ENCODE results near the gene SERPINB10.

SERPINB10 gene

GRCh38 chr18:63878925-63879324 lies 28.8 kb upstream of the SERPINB10 start:
- H3K27ac ChIP-seq (ENCODE audit: low read depth, low read length), result no peak overlapping the region
- no peaks in the 10 kb centered on the region for H3K27me3 ChIP-seq (ENCODE audit: control insufficient read depth, insufficient read depth, low read length)
- no peak overlapping the region for H3K9ac ChIP-seq (ENCODE audit: low read length)
- no peak overlapping the region for H3K4me3 ChIP-seq (ENCODE audit: low read depth, low read length)
- no peaks in the 10 kb centered on the region for H3K4me1 ChIP-seq (ENCODE audit: control insufficient read depth, insufficient read depth, low read length)
- H3K9me3 ChIP-seq (ENCODE audit: control insufficient read depth, insufficient read depth, low read depth, low read length), result no peaks in the 10 kb centered on the region
- H3K36me3 ChIP-seq (ENCODE audit: control insufficient read depth, insufficient read depth, low read length), result no peaks in the 10 kb centered on the region

DNA sequence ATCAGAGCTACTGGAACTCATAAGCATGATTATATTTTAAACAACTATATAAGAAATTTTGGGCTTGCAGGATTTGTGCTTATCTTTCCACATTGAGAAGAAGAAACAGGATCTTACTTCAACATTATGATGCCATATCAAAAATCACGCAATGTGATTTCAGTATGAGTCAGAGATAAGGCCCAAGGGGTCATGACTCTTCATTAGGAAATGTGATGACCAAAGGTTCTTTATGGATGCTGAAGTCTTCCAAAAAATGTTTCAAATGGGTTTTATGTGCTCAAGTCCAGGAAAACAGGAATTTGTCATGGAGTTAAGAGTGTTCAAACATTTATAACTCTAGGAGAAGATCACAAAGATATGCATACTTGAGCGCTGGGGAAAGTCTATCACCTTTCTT lies 28.0 kb upstream of the SERPINB10 start:
- no peaks in the 10 kb centered on the region for H3K9me3 ChIP-seq (ENCODE audit: control insufficient read depth, insufficient read depth, low read depth, low read length)
- no peak overlapping the region for H3K27ac ChIP-seq (ENCODE audit: low read depth, low read length)
- H3K9ac ChIP-seq (ENCODE audit: low read length), result no peak overlapping the region
- no peaks in the 10 kb centered on the region for H3K4me1 ChIP-seq (ENCODE audit: control insufficient read depth, insufficient read depth, low read length)
- H3K4me3 ChIP-seq (ENCODE audit: low read depth, low read length), result no peak overlapping the region
- no peaks in the 10 kb centered on the region for H3K27me3 ChIP-seq (ENCODE audit: control insufficient read depth, insufficient read depth, low read length)
- no peaks in the 10 kb centered on the region for H3K36me3 ChIP-seq (ENCODE audit: control insufficient read depth, insufficient read depth, low read length)

DNA sequence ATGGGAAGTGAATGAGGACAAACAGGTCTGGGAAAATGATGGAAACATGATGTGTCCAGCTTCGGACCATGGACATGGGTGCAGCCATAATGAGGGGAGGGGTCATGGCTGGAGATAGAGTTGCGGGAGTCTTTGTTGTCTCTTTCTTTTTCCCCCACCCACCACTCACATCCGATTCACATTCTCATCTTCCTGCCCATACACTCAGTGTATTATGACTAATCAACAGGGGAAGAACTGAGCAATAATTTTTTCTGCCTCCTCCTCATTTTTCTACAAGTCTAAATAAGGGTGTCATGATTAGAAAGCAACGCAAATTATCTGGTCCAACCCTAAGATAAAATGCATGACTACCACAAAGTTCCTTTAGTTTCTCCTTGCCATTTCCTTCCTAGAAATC lies 25.9 kb upstream of the SERPINB10 start:
- H3K27me3 ChIP-seq (ENCODE audit: control insufficient read depth, insufficient read depth, low read length), result no peaks in the 10 kb centered on the region
- H3K9ac ChIP-seq (ENCODE audit: low read length), result no peak overlapping the region
- H3K4me1 ChIP-seq (ENCODE audit: control insufficient read depth, insufficient read depth, low read length), result no peaks in the 10 kb centered on the region
- no peaks in the 10 kb centered on the region for H3K36me3 ChIP-seq (ENCODE audit: control insufficient read depth, insufficient read depth, low read length)
- no peaks in the 10 kb centered on the region for H3K9me3 ChIP-seq (ENCODE audit: control insufficient read depth, insufficient read depth, low read depth, low read length)
- H3K27ac ChIP-seq (ENCODE audit: low read depth, low read length), result no peak overlapping the region
- no peak overlapping the region for H3K4me3 ChIP-seq (ENCODE audit: low read depth, low read length)

DNA sequence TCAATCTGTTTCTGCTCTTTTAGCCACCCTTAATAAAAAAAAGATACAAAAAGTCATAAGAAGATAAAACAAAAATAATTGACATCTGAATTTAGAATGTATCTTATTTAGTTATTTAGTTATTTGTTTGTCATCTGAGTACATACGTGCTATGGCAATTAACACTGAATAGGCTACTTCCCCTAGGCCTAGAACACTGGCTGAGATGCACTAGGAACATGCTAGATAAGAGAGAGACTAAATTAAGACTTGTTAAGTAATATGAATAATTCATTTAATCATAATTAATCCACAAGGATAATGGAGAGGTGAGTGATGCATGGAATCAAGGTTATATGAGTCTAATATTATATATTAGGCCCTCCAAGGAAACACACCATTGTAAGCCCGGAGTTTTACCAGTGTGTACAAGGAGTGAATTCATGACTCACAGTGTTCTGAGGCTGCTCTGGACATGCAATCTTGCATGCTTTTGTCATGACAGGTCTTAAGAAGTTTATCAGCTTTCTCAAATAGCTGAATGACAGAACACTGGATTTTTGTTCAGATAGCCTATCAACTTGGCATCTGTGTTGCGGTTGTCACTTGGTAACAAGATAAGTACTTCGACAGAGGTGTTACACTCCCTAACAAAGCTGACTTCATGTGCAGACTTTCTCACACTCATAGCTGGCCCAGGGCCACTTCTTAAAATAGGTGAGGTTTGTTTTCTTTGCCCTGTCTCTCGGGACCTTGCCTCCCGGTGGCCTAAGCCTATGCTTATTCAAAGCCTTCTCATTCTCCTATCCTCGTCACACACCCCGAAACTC lies 25.2 kb upstream of the SERPINB10 start:
- no peak overlapping the region for H3K9ac ChIP-seq (ENCODE audit: low read length)
- H3K36me3 ChIP-seq (ENCODE audit: control insufficient read depth, insufficient read depth, low read length), result no peaks in the 10 kb centered on the region
- H3K27ac ChIP-seq (ENCODE audit: low read depth, low read length), result no peak overlapping the region
- no peak overlapping the region for H3K4me3 ChIP-seq (ENCODE audit: low read depth, low read length)
- no peaks in the 10 kb centered on the region for H3K4me1 ChIP-seq (ENCODE audit: control insufficient read depth, insufficient read depth, low read length)
- H3K9me3 ChIP-seq (ENCODE audit: control insufficient read depth, insufficient read depth, low read depth, low read length), result no peaks in the 10 kb centered on the region
- no peaks in the 10 kb centered on the region for H3K27me3 ChIP-seq (ENCODE audit: control insufficient read depth, insufficient read depth, low read length)

GRCh38 chr18:63883617-63884016 lies 24.1 kb upstream of the SERPINB10 start:
- no peak overlapping the region for H3K27ac ChIP-seq (ENCODE audit: low read depth, low read length)
- no peaks in the 10 kb centered on the region for H3K27me3 ChIP-seq (ENCODE audit: control insufficient read depth, insufficient read depth, low read length)
- no peaks in the 10 kb centered on the region for H3K9me3 ChIP-seq (ENCODE audit: control insufficient read depth, insufficient read depth, low read depth, low read length)
- no peak overlapping the region for H3K9ac ChIP-seq (ENCODE audit: low read length)
- no peak overlapping the region for H3K4me3 ChIP-seq (ENCODE audit: low read depth, low read length)
- no peaks in the 10 kb centered on the region for H3K36me3 ChIP-seq (ENCODE audit: control insufficient read depth, insufficient read depth, low read length)
- H3K4me1 ChIP-seq (ENCODE audit: control insufficient read depth, insufficient read depth, low read length), result no peaks in the 10 kb centered on the region

- H3K36me3 ChIP-seq (ENCODE audit: control insufficient read depth, insufficient read depth, low read length), result no peaks in the 10 kb centered on the region
- no peaks in the 10 kb centered on the region for H3K9me3 ChIP-seq (ENCODE audit: control insufficient read depth, insufficient read depth, low read depth, low read length)
- H3K27ac ChIP-seq (ENCODE audit: low read depth, low read length), result no peak within 1 kb of the TSS
- H3K27me3 ChIP-seq (ENCODE audit: control insufficient read depth, insufficient read depth, low read length), result no peaks in the 10 kb centered on the region
- H3K4me3 ChIP-seq (ENCODE audit: low read depth, low read length), result no peak within 1 kb of the TSS
- no peaks in the 10 kb centered on the region for H3K4me1 ChIP-seq (ENCODE audit: control insufficient read depth, insufficient read depth, low read length)
- H3K9ac ChIP-seq (ENCODE audit: low read length), result no peak within 1 kb of the TSS
Measured at GRCh38 chr18:63887424-63887823, 20.3 kb upstream of the SERPINB10 start, which contains the start of gene SERPINB2. Gene SERPINB2 (plus strand): TSS chr18:63887705. CDS start chr18:63891445, 3,740 bp downstream.

- no peak overlapping the region for H3K27ac ChIP-seq (ENCODE audit: low read depth, low read length)
- no peaks in the 10 kb centered on the region for H3K4me1 ChIP-seq (ENCODE audit: control insufficient read depth, insufficient read depth, low read length)
- H3K4me3 ChIP-seq (ENCODE audit: low read depth, low read length), result no peak overlapping the region
- H3K36me3 ChIP-seq (ENCODE audit: control insufficient read depth, insufficient read depth, low read length), result no peaks in the 10 kb centered on the region
- no peaks in the 10 kb centered on the region for H3K9me3 ChIP-seq (ENCODE audit: control insufficient read depth, insufficient read depth, low read depth, low read length)
- H3K27me3 ChIP-seq (ENCODE audit: control insufficient read depth, insufficient read depth, low read length), result no peaks in the 10 kb centered on the region
- H3K9ac ChIP-seq (ENCODE audit: low read length), result no peak overlapping the region
Measured at GRCh38 chr18:63888470-63889190, 19.1 kb upstream of the SERPINB10 start.

GRCh38 chr18:63889626-63890025 lies 18.1 kb upstream of the SERPINB10 start:
- H3K4me3 ChIP-seq (ENCODE audit: low read depth, low read length), result no peak overlapping the region
- H3K27me3 ChIP-seq (ENCODE audit: control insufficient read depth, insufficient read depth, low read length), result no peaks in the 10 kb centered on the region
- no peaks in the 10 kb centered on the region for H3K9me3 ChIP-seq (ENCODE audit: control insufficient read depth, insufficient read depth, low read depth, low read length)

DNA sequence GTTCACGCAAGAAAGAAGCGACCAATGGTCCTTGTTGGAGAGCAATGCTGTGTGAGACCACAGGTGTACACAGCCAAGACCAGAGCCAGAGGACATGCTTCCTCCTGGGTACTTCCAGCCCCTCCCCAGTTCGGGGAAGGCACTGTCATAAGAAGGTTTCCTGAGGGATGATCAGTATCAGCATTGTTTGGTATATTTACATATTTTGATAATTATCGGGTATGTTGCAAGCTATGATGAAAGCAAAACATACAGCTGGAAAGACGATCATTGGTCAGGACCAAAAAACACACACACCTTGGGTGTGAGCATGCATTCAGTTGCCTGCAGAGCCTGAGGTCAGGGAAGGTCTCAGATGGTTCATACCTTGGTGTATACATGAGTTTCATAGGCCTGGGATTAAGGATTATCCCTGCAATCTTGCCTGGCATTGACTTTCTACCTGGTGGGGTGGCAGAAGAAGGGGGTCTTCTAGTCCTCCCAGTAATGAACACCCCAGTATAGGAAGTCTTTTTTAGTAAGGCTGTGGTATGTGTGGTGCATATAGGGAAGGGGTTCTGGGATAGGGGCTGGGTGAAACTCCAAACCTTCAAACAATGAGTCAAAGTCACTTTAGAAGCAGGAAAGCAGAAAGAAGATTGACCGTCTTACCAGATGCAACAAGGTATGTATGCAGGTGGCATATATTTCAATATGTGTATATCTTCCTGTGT lies 17.4 kb upstream of the SERPINB10 start:
- Histone ChIP-seq H3K4me1 (ENCODE audit: control insufficient read depth, insufficient read depth, low read length) (no peaks in the 10 kb centered on the region), H3K9me3 (ENCODE audit: control insufficient read depth, insufficient read depth, low read depth, low read length) (no peaks in the 10 kb centered on the region), H3K36me3 (ENCODE audit: control insufficient read depth, insufficient read depth, low read length) (no peaks in the 10 kb centered on the region), H3K9ac (ENCODE audit: low read length) (no peak overlapping the region), H3K27ac (ENCODE audit: low read depth, low read length) (no peak overlapping the region), H3K4me3 (ENCODE audit: low read depth, low read length) (no peak overlapping the region), H3K27me3 (ENCODE audit: control insufficient read depth, insufficient read depth, low read length) (no peaks in the 10 kb centered on the region)

More at GRCh38 chr18:63889626-63890025, 18.1 kb upstream of the SERPINB10 start:
- Histone ChIP-seq H3K9ac (ENCODE audit: low read length) (no peak overlapping the region), H3K27ac (ENCODE audit: low read depth, low read length) (no peak overlapping the region), H3K36me3 (ENCODE audit: control insufficient read depth, insufficient read depth, low read length) (no peaks in the 10 kb centered on the region), H3K4me1 (ENCODE audit: control insufficient read depth, insufficient read depth, low read length) (no peaks in the 10 kb centered on the region)

GRCh38 chr18:63890950-63891304 lies 16.8 kb upstream of the SERPINB10 start:
- Histone ChIP-seq H3K27ac (ENCODE audit: low read depth, low read length) (no peak overlapping the region), H3K4me3 (ENCODE audit: low read depth, low read length) (no peak overlapping the region), H3K4me1 (ENCODE audit: control insufficient read depth, insufficient read depth, low read length) (no peaks in the 10 kb centered on the region), H3K36me3 (ENCODE audit: control insufficient read depth, insufficient read depth, low read length) (no peaks in the 10 kb centered on the region), H3K9me3 (ENCODE audit: control insufficient read depth, insufficient read depth, low read depth, low read length) (no peaks in the 10 kb centered on the region), H3K27me3 (ENCODE audit: control insufficient read depth, insufficient read depth, low read length) (no peaks in the 10 kb centered on the region), H3K9ac (ENCODE audit: low read length) (no peak overlapping the region)

DNA sequence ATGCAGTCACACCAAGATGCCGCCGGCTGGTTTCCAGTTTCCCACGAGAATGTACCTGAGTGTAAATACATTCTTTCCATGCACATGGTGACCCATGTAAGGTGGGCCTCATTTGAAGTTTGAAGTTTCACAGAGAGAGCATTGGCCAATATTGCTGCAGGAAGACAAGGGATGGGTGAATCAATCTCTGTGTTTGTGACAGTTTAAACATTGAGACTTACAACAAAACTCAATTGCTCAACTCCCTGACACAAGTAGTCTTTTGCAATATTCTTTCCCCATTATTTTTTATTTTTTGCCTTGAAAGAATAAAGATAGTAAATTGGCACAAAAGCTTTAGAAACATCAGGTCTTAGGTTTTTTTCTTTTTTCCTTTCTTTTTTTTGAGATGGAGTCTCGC lies 15.2 kb upstream of the SERPINB10 start:
- H3K9me3 ChIP-seq (ENCODE audit: control insufficient read depth, insufficient read depth, low read depth, low read length), result no peaks in the 10 kb centered on the region
- no peaks in the 10 kb centered on the region for H3K36me3 ChIP-seq (ENCODE audit: control insufficient read depth, insufficient read depth, low read length)
- H3K27ac ChIP-seq (ENCODE audit: low read depth, low read length), result no peak overlapping the region
- no peaks in the 10 kb centered on the region for H3K4me1 ChIP-seq (ENCODE audit: control insufficient read depth, insufficient read depth, low read length)
- H3K27me3 ChIP-seq (ENCODE audit: control insufficient read depth, insufficient read depth, low read length), result no peaks in the 10 kb centered on the region
- no peak overlapping the region for H3K9ac ChIP-seq (ENCODE audit: low read length)
- H3K4me3 ChIP-seq (ENCODE audit: low read depth, low read length), result no peak overlapping the region
